ENCODE measurements around the gene NFKBIL1. TPM values are rescaled to one million over a fixed set of nuclear protein-coding genes. Genes with fewer than 3 reads are reported as not detected.

NFKBIL1 gene
- total and polyA plus RNA-seq, 10 of the 15 experiments (the other 5 are each of a cell fraction or from before 2014, with no cell fraction given), result 0.19 to 15.1 (median 7.0) TPM

- TF ChIP-seq ZBTB40 (IDR thresholded peaks at IDR 0.05; ENCODE audit: borderline replicate concordance), result 0 out of 2 replicates have a peak, but pooled peaks have one; percentile 26
- TF ChIP-seq FOS (IDR thresholded peaks at IDR 0.05; ENCODE audit: borderline replicate concordance, extremely low read depth, insufficient read length), result no peak
- no peak for TF ChIP-seq ZZZ3 (IDR thresholded peaks at IDR 0.05; ENCODE audit: control insufficient read depth, insufficient read length, low read depth)
- TF ChIP-seq RBBP5 (conservative IDR thresholded peaks at IDR 0.05), result no peak
- TF ChIP-seq FOXM1 (IDR thresholded peaks at IDR 0.05; ENCODE audit: low read depth, low read length), result no peak
- TF ChIP-seq CEBPB (IDR thresholded peaks at IDR 0.05; ENCODE audit: borderline replicate concordance in 1 of 2, low read depth in 2 of 2, low read length in 2 of 2), result no peak
- TF ChIP-seq POLR2AphosphoS2 (IDR thresholded peaks at IDR 0.05; ENCODE audit: low read depth, low read length), result 0 out of 2 replicates have a peak, but pooled peaks have one; percentile 30
- TF ChIP-seq IRF4 (IDR thresholded peaks at IDR 0.05; ENCODE audit: low read depth, low read length), result no peak
- TF ChIP-seq CHD4 (IDR thresholded peaks at IDR 0.05), result no peak
- peak; percentile 67 for TF ChIP-seq PKNOX1 (IDR thresholded peaks at IDR 0.05)
- TF ChIP-seq EED (IDR thresholded peaks at IDR 0.05; ENCODE audit: low read depth), result peak; percentile 92
- TF ChIP-seq IKZF2 (IDR thresholded peaks at IDR 0.05), result peak; percentile 49 to 50; a peak in 2 of 4 replicates
- no peak for TF ChIP-seq SIN3A (IDR thresholded peaks at IDR 0.05; ENCODE audit: low read depth, low read length)
- no peak for TF ChIP-seq YY1 (IDR thresholded peaks at IDR 0.05; ENCODE audit: low read depth, low read length)
- TF ChIP-seq KAT2A (conservative IDR thresholded peaks at IDR 0.05; ENCODE audit: control insufficient read depth, low read depth, low read length), result no peak
- no peak for TF ChIP-seq ZNF384 (IDR thresholded peaks at IDR 0.05; ENCODE audit: borderline replicate concordance, low read depth, low read length)
- TF ChIP-seq ZNF274 (IDR thresholded peaks at IDR 0.05; ENCODE audit: insufficient read depth, insufficient read length), result no peak
- no peak for TF ChIP-seq ZNF217 (IDR thresholded peaks at IDR 0.05)
- TF ChIP-seq MEF2B (IDR thresholded peaks at IDR 0.05; ENCODE audit: partially characterized antibody, poor library complexity, severe bottlenecking), result peak; percentile 32
Observed at GRCh38 chr6:31578184-31579118, 31.0 kb downstream of the NFKBIL1 start (continued).
